ENCODE measurements around the gene MBLAC2. TPM values are rescaled to one million over a fixed set of nuclear protein-coding genes. Genes with fewer than 3 reads are reported as not detected.
A peak's percentile ranks its signal among the peaks of the same experiment; 100 is the strongest.

MBLAC2 gene
- total RNA-seq, 1 donor from 2014 or later = 4.3 TPM

DNA sequence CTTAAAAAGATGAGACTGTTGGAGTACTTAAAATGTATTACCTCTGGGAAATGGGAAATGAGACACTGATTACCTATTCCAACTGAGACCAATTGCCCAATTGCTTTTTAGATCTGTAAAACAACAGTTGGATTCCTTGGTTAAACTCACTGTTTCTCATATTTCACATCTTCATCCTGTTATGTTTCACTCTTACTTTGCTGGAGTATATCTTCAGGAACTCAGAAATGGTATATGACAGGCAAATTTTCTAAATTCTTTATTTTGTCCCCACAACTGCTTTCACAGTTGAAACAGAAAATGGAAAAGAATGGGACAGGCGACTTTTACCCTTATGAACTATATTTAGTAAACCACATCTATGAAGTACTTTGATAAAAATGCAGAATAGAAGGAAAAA is 56.4 kb downstream of the MBLAC2 start:
- Histone ChIP-seq H2AFZ (ENCODE audit: low read depth, low read length) (no peak overlapping the region), H4K20me1 (ENCODE audit: insufficient read depth, low read length) (no peaks in the 10 kb centered on the region)
- no peaks in the 10 kb centered on the region for H3K36me3 Mint-ChIP-seq (ENCODE audit: low read depth, unreplicated experiment)

GRCh38 chr5:90410178-90410762 is 64.3 kb downstream of the MBLAC2 start:
- TF ChIP-seq, protein P1, sequence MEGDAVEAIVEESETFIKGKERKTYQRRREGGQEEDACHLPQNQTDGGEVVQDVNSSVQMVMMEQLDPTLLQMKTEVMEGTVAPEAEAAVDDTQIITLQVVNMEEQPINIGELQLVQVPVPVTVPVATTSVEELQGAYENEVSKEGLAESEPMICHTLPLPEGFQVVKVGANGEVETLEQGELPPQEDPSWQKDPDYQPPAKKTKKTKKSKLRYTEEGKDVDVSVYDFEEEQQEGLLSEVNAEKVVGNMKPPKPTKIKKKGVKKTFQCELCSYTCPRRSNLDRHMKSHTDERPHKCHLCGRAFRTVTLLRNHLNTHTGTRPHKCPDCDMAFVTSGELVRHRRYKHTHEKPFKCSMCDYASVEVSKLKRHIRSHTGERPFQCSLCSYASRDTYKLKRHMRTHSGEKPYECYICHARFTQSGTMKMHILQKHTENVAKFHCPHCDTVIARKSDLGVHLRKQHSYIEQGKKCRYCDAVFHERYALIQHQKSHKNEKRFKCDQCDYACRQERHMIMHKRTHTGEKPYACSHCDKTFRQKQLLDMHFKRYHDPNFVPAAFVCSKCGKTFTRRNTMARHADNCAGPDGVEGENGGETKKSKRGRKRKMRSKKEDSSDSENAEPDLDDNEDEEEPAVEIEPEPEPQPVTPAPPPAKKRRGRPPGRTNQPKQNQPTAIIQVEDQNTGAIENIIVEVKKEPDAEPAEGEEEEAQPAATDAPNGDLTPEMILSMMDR (IDR thresholded peaks at IDR 0.05; ENCODE audit: insufficient read depth, low read depth, low read length) = no peak
- no peak for TF ChIP-seq EZH2 (IDR thresholded peaks at IDR 0.05; ENCODE audit: insufficient read depth, low read length)
- FAIRE-seq = peak; percentile 65

More for the DNA sequence above, 56.4 kb downstream of the MBLAC2 start:
- Histone ChIP-seq H3K79me2 (ENCODE audit: insufficient read depth, low read length) (no peaks in the 10 kb centered on the region), H3K4me3 (ENCODE audit: insufficient read depth, low read depth, low read length) (no peak overlapping the region), H3K36me3 (ENCODE audit: insufficient read depth, low read length) (no peaks in the 10 kb centered on the region), H3K4me2 (ENCODE audit: low read length) (no peak overlapping the region), H3K27me3 (ENCODE audit: insufficient read depth, low read length) (no peaks in the 10 kb centered on the region), H3K27ac (ENCODE audit: low read depth, low read length) (no peak overlapping the region), H3K4me1 (ENCODE audit: insufficient read depth, low read length) (no peaks in the 10 kb centered on the region), H3K9ac (ENCODE audit: low read length) (no peak overlapping the region), H3K9me3 (ENCODE audit: insufficient read depth, low read depth, low read length) (no peaks in the 10 kb centered on the region)
- no peaks in the 10 kb centered on the region for H3K4me1 Mint-ChIP-seq (ENCODE audit: low read depth, unreplicated experiment)
- H3K27me3 Mint-ChIP-seq (ENCODE audit: low read depth, unreplicated experiment) = no peaks in the 10 kb centered on the region
- H3K9me3 Mint-ChIP-seq (ENCODE audit: unreplicated experiment) = no peaks in the 10 kb centered on the region
- H3K4me3 Mint-ChIP-seq (ENCODE audit: unreplicated experiment) = no peak overlapping the region
- TF ChIP-seq, protein P1 (IDR thresholded peaks at IDR 0.05; ENCODE audit: insufficient read depth, low read depth, low read length) = no peak
- TF ChIP-seq EZH2 (IDR thresholded peaks at IDR 0.05; ENCODE audit: insufficient read depth, low read length) = no peak
- FAIRE-seq (no peak), DNase-seq (ENCODE audit: low read depth) (no peak)
- H3K27ac Mint-ChIP-seq (ENCODE audit: unreplicated experiment) = no peak overlapping the region

More at GRCh38 chr5:90410178-90410762, 64.3 kb downstream of the MBLAC2 start:
- Mint-ChIP-seq H3K27ac (ENCODE audit: unreplicated experiment) (no peak overlapping the region), H3K4me1 (ENCODE audit: low read depth, unreplicated experiment) (peaks cover 14% of the 10 kb centered on the region), H3K36me3 (ENCODE audit: low read depth, unreplicated experiment) (no peaks in the 10 kb centered on the region), H3K4me3 (ENCODE audit: unreplicated experiment) (no peak overlapping the region), H3K27me3 (ENCODE audit: low read depth, unreplicated experiment) (no peaks in the 10 kb centered on the region), H3K9me3 (ENCODE audit: unreplicated experiment) (no peaks in the 10 kb centered on the region)
- H3K4me1 ChIP-seq (ENCODE audit: insufficient read depth, low read length) = peaks cover 6% of the 10 kb centered on the region
- H3K36me3 ChIP-seq (ENCODE audit: insufficient read depth, low read length) = no peaks in the 10 kb centered on the region
- peak overlapping the region; percentile 86 for H3K27ac ChIP-seq (ENCODE audit: low read depth, low read length)
- DNase-seq (ENCODE audit: low read depth) = no peak
- H3K27me3 ChIP-seq (ENCODE audit: insufficient read depth, low read length) = no peaks in the 10 kb centered on the region
- H3K4me2 ChIP-seq (ENCODE audit: low read length) = peak overlapping the region; percentile 92
- H3K9ac ChIP-seq (ENCODE audit: low read length) = peak overlapping the region; percentile 97
- H4K20me1 ChIP-seq (ENCODE audit: insufficient read depth, low read length) = no peaks in the 10 kb centered on the region
- peaks cover 6% of the 10 kb centered on the region for H3K79me2 ChIP-seq (ENCODE audit: insufficient read depth, low read length)
- H3K9me3 ChIP-seq (ENCODE audit: insufficient read depth, low read depth, low read length) = no peaks in the 10 kb centered on the region
- peak overlapping the region; percentile 86 for H3K4me3 ChIP-seq (ENCODE audit: insufficient read depth, low read depth, low read length)
- H2AFZ ChIP-seq (ENCODE audit: low read depth, low read length) = peak overlapping the region; percentile 86

Measured in astrocyte (in vitro differentiated cells and primary cell).